Measurements from ENCODE around the gene DHRS7B. TPM values are rescaled to one million over a fixed set of nuclear protein-coding genes. Genes with fewer than 3 reads are reported as not detected.

The DHRS7B gene
- total RNA-seq, 1 donor from 2014 or later: 28.2 TPM

GRCh38 chr17:21174713-21175112 lies 47.9 kb downstream of the DHRS7B start:
- Histone ChIP-seq H3K27me3 (ENCODE audit: control insufficient read depth, insufficient read depth, low read length) (no peaks in the 10 kb centered on the region), H3K36me3 (ENCODE audit: control insufficient read depth, insufficient read depth, low read length) (no peaks in the 10 kb centered on the region), H3K4me3 (ENCODE audit: low read depth, low read length) (no peak overlapping the region)
- TF ChIP-seq CTCF (IDR thresholded peaks at IDR 0.05; ENCODE audit: insufficient read depth, low read length, poor library complexity, severe bottlenecking): no peak
- DNase-seq (ENCODE audit: low read depth): no peak

GRCh38 chr17:21176773-21177395 lies 50.1 kb downstream of the DHRS7B start:
- no peak for TF ChIP-seq CTCF (IDR thresholded peaks at IDR 0.05; ENCODE audit: insufficient read depth, low read length, poor library complexity, severe bottlenecking)
- H3K4me3 ChIP-seq (ENCODE audit: low read depth, low read length): no peak overlapping the region
- H3K36me3 ChIP-seq (ENCODE audit: control insufficient read depth, insufficient read depth, low read length): no peaks in the 10 kb centered on the region
- DNase-seq (ENCODE audit: low read depth): no peak
- no peaks in the 10 kb centered on the region for H3K27me3 ChIP-seq (ENCODE audit: control insufficient read depth, insufficient read depth, low read length)

- Histone ChIP-seq H3K36me3 (ENCODE audit: control insufficient read depth, insufficient read depth, low read length) (no peaks in the 10 kb centered on the region), H3K4me3 (ENCODE audit: low read depth, low read length) (no peak overlapping the region), H3K27me3 (ENCODE audit: control insufficient read depth, insufficient read depth, low read length) (no peaks in the 10 kb centered on the region)
- no peak for TF ChIP-seq CTCF (IDR thresholded peaks at IDR 0.05; ENCODE audit: insufficient read depth, low read length, poor library complexity, severe bottlenecking)
- DNase-seq (ENCODE audit: low read depth): no peak
Observed at GRCh38 chr17:21177401-21177800, 50.6 kb downstream of the DHRS7B start.

GRCh38 chr17:21177854-21178600 lies 51.3 kb downstream of the DHRS7B start:
- H3K4me3 ChIP-seq (ENCODE audit: low read depth, low read length): no peak overlapping the region
- no peaks in the 10 kb centered on the region for H3K27me3 ChIP-seq (ENCODE audit: control insufficient read depth, insufficient read depth, low read length)
- H3K36me3 ChIP-seq (ENCODE audit: control insufficient read depth, insufficient read depth, low read length): no peaks in the 10 kb centered on the region
- TF ChIP-seq CTCF (IDR thresholded peaks at IDR 0.05; ENCODE audit: insufficient read depth, low read length, poor library complexity, severe bottlenecking): no peak
- no peak for DNase-seq (ENCODE audit: low read depth)

- Histone ChIP-seq H3K36me3 (ENCODE audit: control insufficient read depth, insufficient read depth, low read length) (no peaks in the 10 kb centered on the region), H3K27me3 (ENCODE audit: control insufficient read depth, insufficient read depth, low read length) (no peaks in the 10 kb centered on the region), H3K4me3 (ENCODE audit: low read depth, low read length) (no peak overlapping the region)
- no peak for DNase-seq (ENCODE audit: low read depth)
- TF ChIP-seq CTCF (IDR thresholded peaks at IDR 0.05; ENCODE audit: insufficient read depth, low read length, poor library complexity, severe bottlenecking): no peak
Observed at GRCh38 chr17:21183468-21183867, 56.7 kb downstream of the DHRS7B start.

All from kidney epithelial cell (primary cell).